Activated T-helper 17 cell treated with anti-CD3 and anti-CD28 coated beads, Interleukin-2, amount 50 U/mL, for 72 hours (primary cell): ENCODE data around the gene CDK17. TPM values are rescaled to one million over a fixed set of nuclear protein-coding genes. Genes with fewer than 3 reads are reported as not detected.
"Not testable (repeated sequence)": the region's sequence is repeated elsewhere in the genome, so short reads cannot be mapped to it uniquely, and the experiment has no call there.

Experiments
- ATAC-seq: fragments of 150-1000 bp; cut with Tn5 transposase; replicated peaks from 2 replicates; pipeline ENCODE4 v1.10.0; 2021; ENCODE audit warnings: mild to moderate bottlenecking, moderate library complexity
- H3K27ac Mint-ChIP-seq: one replicate; pipeline ENCODE4 v1.8.0; 2022; ENCODE audit warnings: mixed read lengths
- H3K27me3 Mint-ChIP-seq: one replicate; pipeline ENCODE4 v1.8.0; 2022; ENCODE audit warnings: mixed read lengths
- H3K36me3 Mint-ChIP-seq: one replicate; pipeline ENCODE4 v1.8.0; 2022; ENCODE audit warnings: low read depth, mild to moderate bottlenecking, mixed read lengths
- H3K4me1 Mint-ChIP-seq: one replicate; pipeline ENCODE4 v1.8.0; 2022; ENCODE audit warnings: mixed read lengths
- H3K4me3 Mint-ChIP-seq: one replicate; pipeline ENCODE4 v1.8.0; 2022; ENCODE audit warnings: mild to moderate bottlenecking, mixed read lengths
- H3K9me3 Mint-ChIP-seq: one replicate; pipeline ENCODE4 v1.8.0; 2022; ENCODE audit warnings: mixed read lengths
- total RNA-seq, 2 donors: library from RNA; stranded (reverse); gene quantifications; one replicate each; pipeline ENCODE4 v1.2.3, GENCODE V29; 2022

CDK17 gene
- total RNA-seq, 2 donors from 2014 or later = 28.5 to 38.1 TPM

DNA sequence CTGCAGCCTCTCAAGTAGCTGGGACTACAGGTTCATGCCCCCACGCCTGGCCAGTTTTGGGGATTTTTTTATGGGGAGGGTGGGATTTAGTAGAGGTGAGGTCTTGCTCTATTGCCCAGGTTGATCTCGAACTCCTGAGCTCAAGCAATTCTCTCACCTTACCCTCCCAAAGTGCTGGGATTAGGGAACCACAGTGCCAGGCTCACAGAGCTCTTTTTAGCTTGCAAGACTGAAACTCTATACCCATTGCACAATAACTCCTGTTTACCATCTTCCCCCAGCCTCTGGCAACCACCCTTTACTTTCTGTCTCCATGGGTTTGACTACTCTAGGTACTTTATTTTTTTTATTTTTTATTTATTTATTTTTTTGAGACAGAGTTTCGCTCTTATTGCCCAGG lies 25.7 kb upstream of the CDK17 start:
- Mint-ChIP-seq H3K9me3 (no peaks in the 10 kb centered on the region), H3K36me3 (no peaks in the 10 kb centered on the region), H3K4me1 (peaks cover 19% of the 10 kb centered on the region), H3K27me3 (no peaks in the 10 kb centered on the region), H3K4me3 (peak overlapping the region; percentile 33), H3K27ac (no peak overlapping the region)
- no peak for ATAC-seq

DNA sequence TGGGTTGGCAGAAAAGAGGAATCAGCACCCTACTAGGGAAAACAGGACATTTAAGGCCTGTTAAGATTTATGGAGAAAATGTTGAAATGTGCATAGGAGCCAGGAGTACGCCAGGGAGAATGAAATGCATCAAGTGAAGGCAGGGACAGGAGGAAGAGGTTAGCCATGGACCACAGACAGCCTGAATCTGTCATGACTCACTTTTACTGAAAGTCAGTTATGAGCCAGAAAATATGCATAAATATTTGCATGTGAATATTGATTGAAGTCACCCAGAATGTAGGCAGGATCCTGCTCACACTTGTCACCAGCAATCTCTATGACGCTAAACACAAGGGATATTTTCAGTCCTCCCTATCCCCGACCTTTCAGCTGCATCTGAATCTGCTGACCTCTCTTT lies 25.1 kb upstream of the CDK17 start:
- peak; percentile 93 for ATAC-seq
- Mint-ChIP-seq H3K4me3 (peak overlapping the region; percentile 33), H3K27me3 (no peaks in the 10 kb centered on the region), H3K9me3 (no peaks in the 10 kb centered on the region), H3K4me1 (peaks cover 19% of the 10 kb centered on the region), H3K27ac (no peak overlapping the region), H3K36me3 (no peaks in the 10 kb centered on the region)

DNA sequence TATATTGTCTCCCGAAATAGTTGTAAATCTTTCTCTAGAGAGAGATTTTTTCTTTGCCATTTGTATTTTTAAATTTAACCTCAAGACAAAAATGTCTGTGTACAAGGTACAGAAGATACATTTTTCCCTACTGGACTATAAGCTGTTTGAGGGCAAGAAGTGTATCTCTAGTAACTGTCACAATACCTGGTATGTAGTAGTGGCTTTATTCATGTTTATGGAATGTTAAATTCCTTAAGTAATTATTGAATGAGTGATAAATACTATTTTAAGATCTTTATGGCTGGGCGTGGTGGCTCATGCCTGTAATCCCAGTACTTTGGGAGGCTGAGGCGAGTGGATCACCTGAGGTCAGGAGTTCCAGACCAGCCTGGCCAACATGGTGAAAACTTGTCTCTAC lies 24.4 kb upstream of the CDK17 start:
- peaks cover 19% of the 10 kb centered on the region for H3K4me1 Mint-ChIP-seq
- no peaks in the 10 kb centered on the region for H3K27me3 Mint-ChIP-seq
- H3K36me3 Mint-ChIP-seq = no peaks in the 10 kb centered on the region
- H3K9me3 Mint-ChIP-seq = no peaks in the 10 kb centered on the region
- ATAC-seq = no peak
- no peak overlapping the region for H3K27ac Mint-ChIP-seq
- no peak overlapping the region for H3K4me3 Mint-ChIP-seq

DNA sequence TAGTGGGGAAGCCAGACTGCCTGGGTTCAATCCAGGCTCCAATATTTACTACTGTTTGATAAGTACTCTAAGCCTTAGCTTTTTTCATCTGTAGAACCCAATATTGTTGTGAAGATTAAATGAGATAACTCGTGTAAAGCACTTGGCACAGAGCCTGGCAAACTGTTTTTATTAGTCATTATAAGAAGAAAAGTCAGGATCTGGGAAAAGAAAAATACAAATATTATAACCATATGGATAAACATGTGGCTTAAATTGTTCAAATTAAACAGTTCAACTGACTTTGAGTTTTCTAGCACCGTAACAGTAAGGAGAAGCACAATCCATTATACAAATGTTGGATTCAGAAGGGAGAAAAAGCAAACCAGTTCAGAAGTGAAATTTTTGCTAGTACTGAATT lies 22.0 kb upstream of the CDK17 start:
- no peaks in the 10 kb centered on the region for H3K36me3 Mint-ChIP-seq
- ATAC-seq = no peak
- no peaks in the 10 kb centered on the region for H3K27me3 Mint-ChIP-seq
- H3K4me3 Mint-ChIP-seq = peak overlapping the region; percentile 78
- H3K9me3 Mint-ChIP-seq = no peaks in the 10 kb centered on the region
- H3K4me1 Mint-ChIP-seq = peaks cover 14% of the 10 kb centered on the region
- H3K27ac Mint-ChIP-seq = no peak overlapping the region

DNA sequence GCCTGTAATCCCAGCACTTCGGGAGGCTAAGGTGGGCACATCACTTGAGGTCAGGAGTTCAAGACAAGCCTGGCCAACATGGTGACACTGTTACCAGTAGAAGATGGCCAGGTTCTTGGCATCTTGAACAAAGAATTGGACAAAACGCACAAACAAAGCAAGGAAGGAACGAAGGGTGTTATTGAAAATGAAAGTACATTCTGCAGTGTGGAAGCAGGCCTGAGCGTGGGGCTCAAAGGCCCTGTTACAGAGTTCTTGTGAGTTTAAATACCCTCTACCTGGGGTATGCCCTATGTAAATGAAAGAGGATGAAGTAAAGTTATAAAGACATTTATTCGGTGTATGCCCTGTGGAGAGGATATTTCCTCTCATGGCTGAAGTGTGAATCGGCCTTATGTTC lies 20.8 kb upstream of the CDK17 start:
- Mint-ChIP-seq H3K9me3 (no peaks in the 10 kb centered on the region), H3K27ac (peak overlapping the region; percentile 65), H3K4me1 (peaks cover 11% of the 10 kb centered on the region), H3K36me3 (no peaks in the 10 kb centered on the region), H3K4me3 (peak overlapping the region; percentile 78), H3K27me3 (no peaks in the 10 kb centered on the region)
- no peak for ATAC-seq

DNA sequence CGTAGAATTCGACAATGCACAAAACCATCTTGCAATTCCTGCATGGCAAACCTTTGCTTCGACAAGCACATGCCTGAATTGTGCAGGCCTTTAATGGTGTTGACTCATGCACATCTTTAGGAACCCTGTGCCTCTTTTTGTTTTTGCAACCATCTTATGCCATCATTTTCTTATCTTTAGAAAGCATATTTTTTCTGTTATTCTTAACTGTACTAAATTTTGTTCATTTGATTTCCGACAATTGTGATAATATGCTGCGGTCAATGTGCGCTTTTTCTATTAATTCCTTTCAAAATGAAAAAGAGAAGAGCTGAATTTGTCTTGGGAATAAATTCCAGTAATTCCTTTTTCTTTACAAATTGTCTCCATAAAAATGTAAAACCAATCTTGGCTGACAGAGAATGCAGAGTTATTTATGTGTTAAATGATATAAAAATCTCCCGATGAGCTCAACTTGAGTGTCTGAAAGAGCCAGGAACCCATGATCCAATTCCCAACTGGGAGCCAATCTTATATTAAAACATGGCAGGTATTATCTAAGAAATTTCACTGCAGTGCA lies 20.1 kb upstream of the CDK17 start:
- Mint-ChIP-seq H3K4me1 (peaks cover 5% of the 10 kb centered on the region), H3K27ac (peak overlapping the region; percentile 65)

DNA sequence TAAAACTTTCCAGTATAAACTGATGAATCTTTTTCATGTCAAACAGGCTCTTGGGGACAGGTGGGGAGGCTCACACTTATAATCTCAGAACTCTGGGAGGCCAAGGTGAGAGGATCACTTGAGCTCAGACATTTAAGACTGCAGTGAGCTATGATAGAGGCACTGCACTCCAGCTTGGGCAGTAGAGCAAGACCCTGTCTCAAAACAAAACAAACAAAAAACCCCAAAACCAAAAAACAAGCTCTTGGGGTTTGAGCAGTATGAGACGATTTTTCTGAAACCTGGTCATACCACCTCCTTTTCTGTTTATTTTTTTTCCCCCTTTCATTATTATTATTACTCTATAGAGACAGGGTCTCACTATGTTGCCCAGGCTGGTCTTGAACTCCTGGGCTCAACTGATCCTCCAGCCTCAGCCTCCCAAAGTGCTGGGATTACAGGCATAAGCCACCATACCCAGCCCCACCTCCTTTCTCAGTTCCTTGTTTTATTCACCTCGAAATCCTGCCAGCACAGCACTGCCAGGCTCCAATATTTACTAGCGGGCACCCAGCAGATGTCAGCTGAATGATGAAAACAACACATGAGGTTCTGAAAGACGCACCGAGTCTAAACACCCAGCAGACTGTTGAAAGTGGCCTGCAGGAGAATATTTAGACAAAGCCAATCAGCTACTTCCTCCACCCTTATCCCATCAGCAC lies 19.5 kb upstream of the CDK17 start:
- H3K9me3 Mint-ChIP-seq = no peaks in the 10 kb centered on the region
- no peaks in the 10 kb centered on the region for H3K27me3 Mint-ChIP-seq
- peak; percentile 45 for ATAC-seq
- H3K4me3 Mint-ChIP-seq = no peak overlapping the region
- no peak overlapping the region for H3K27ac Mint-ChIP-seq
- no peaks in the 10 kb centered on the region for H3K36me3 Mint-ChIP-seq
- no peaks in the 10 kb centered on the region for H3K4me1 Mint-ChIP-seq

More for the DNA sequence above, 20.1 kb upstream of the CDK17 start:
- Mint-ChIP-seq H3K36me3 (no peaks in the 10 kb centered on the region), H3K9me3 (no peaks in the 10 kb centered on the region), H3K4me3 (peak overlapping the region; percentile 78), H3K27me3 (no peaks in the 10 kb centered on the region)
- no peak for ATAC-seq

DNA sequence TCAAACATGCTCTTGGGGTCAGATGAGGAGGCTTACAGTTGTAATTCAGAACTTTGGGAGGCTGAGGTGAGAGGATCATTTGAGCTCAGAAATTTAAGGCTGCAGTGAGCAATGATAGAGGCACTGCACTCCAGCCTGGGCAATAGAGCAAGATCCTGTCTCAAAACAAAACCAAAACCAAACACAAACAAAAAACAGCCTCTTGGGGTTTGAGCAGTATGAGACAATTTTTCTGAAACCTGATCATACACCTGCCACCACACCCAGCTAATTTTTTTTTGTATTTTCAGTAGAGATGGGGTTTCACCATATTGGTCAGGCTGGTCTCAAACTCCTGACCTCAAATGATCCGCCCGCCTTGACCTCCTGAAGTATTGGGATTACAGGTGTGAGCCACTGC lies 17.4 kb upstream of the CDK17 start:
- not testable (repeated sequence) for H3K36me3 Mint-ChIP-seq

DNA sequence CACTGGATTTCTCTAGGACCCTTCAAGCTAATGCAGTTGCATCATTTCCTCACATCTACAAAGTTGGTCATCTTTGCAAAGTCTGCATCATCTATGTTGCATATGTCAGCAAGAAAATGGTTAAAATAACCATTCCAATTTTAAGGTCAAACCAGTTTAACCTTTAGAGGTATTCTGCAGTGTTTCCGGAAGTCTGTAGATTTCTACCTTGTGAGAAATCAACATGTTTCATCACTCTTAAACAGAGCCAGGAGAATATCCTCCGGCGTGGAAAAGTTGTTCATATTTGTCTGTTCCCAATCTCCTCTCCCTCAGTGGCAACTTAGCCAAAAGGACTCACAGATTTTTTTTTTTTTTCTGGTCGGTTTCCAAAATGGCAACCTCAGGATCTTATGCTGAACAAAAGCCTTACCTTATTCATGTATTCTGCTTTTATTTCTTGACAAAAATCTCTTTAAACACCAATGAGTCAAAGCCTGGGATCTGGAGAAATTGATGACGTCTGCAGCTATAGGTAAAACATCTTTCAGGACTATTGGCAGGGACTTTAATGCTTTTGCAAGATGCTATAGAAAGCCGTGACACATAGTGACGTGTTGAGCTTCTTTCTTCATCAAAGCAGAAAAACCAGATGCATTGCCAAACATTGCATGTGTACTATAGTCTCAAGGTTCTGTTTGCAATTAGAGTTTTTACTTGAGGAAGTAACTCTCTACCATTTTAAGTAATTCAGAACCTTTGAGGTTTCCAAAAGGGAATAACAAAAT lies 16.0 kb upstream of the CDK17 start:
- Mint-ChIP-seq H3K9me3 (no peaks in the 10 kb centered on the region), H3K4me1 (no peaks in the 10 kb centered on the region), H3K27ac (no peak overlapping the region), H3K27me3 (no peaks in the 10 kb centered on the region), H3K36me3 (no peaks in the 10 kb centered on the region), H3K4me3 (no peak overlapping the region)
- no peak for ATAC-seq

More for the DNA sequence above, 17.4 kb upstream of the CDK17 start:
- not testable (repeated sequence) for H3K4me3 Mint-ChIP-seq, H3K27ac Mint-ChIP-seq, H3K27me3 Mint-ChIP-seq, H3K9me3 Mint-ChIP-seq, H3K4me1 Mint-ChIP-seq
- peak; percentile 89 for ATAC-seq

DNA sequence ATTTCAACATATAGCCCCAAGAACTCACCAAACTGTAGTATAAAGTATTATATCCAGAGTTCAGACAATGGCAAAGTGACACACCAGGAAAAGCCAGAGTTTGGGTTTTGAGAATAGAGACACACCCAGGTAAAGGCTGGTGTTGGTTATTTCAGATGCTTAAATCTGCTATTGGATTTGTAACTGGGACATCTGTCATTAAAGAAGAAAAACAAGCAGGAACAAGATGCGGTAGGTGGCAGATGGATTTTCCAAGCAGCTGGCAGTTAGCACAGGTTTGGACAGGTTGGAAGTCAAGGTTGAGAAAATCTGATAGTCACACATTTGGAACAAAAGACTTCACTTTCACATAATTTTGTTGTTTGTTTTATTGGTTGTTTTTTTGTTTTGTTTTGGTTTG lies 14.4 kb upstream of the CDK17 start:
- Mint-ChIP-seq H3K4me3 (no peak overlapping the region), H3K9me3 (no peaks in the 10 kb centered on the region), H3K27me3 (no peaks in the 10 kb centered on the region), H3K36me3 (no peaks in the 10 kb centered on the region), H3K4me1 (no peaks in the 10 kb centered on the region), H3K27ac (no peak overlapping the region)
- no peak for ATAC-seq

DNA sequence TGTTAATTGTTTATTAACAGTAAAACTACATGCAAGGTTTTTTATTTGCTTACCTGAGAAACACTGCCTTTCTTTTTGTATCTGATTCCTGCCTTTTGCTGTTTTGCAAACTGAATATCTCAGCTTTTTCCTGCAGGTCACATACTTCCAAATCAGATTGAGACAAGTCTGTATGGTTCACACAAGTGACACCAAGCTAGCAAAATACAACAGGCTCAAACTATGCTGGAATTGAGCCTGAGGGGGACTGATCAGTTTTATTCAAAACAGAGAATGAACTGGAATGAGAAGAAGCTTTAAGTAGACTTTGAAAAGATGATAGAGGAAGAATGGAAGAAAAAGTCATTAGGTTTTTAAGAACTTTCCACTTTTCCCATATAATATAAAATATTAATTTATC lies 12.2 kb upstream of the CDK17 start:
- no peak overlapping the region for H3K4me3 Mint-ChIP-seq
- no peak overlapping the region for H3K27ac Mint-ChIP-seq
- ATAC-seq = no peak
- H3K9me3 Mint-ChIP-seq = no peaks in the 10 kb centered on the region
- H3K4me1 Mint-ChIP-seq = no peaks in the 10 kb centered on the region
- H3K27me3 Mint-ChIP-seq = no peaks in the 10 kb centered on the region
- H3K36me3 Mint-ChIP-seq = no peaks in the 10 kb centered on the region

DNA sequence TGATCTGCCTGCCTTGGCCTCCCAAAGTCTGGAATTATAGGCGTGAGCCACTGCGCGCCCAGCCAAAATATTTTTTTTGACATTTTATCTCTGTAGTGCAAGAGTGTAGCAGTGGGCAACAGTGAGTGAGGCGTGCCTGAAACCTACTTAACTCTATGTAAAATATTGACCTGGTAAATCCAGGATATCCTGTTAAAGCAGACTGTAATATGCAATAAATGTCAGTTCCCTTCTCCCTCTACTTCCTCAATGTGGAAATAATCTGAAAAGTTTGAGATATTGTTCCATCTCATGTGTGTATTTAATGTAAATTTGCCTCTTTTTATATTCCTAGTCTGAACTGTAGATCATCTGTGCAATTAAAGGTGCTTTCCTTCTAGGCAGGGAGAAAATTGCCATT lies 9.5 kb upstream of the CDK17 start:
- no peak overlapping the region for H3K27ac Mint-ChIP-seq
- ATAC-seq = no peak
- no peaks in the 10 kb centered on the region for H3K9me3 Mint-ChIP-seq
- H3K36me3 Mint-ChIP-seq = no peaks in the 10 kb centered on the region
- no peaks in the 10 kb centered on the region for H3K27me3 Mint-ChIP-seq
- no peaks in the 10 kb centered on the region for H3K4me1 Mint-ChIP-seq
- H3K4me3 Mint-ChIP-seq = no peak overlapping the region

DNA sequence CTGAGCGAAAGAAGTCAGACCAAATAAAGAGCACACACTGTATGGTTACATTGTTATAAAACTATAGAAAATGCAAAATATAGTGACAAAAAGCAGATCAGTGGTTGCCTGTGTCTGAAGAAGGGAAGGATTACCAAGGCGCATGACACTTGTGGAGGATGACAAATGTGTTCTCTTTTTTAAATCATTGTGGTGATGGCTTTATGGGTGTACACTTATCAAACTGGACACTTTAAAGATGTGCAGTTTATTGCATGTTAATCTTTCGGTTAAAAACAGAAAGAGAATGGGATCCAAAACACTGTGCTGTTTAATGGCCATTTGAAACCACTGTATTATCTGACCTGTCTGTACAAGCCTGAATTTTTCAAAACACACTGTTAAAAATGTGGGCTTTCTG lies 8.8 kb upstream of the CDK17 start:
- no peak overlapping the region for H3K4me3 Mint-ChIP-seq
- no peaks in the 10 kb centered on the region for H3K4me1 Mint-ChIP-seq
- H3K9me3 Mint-ChIP-seq = no peaks in the 10 kb centered on the region
- ATAC-seq = no peak
- no peaks in the 10 kb centered on the region for H3K36me3 Mint-ChIP-seq
- no peaks in the 10 kb centered on the region for H3K27me3 Mint-ChIP-seq
- H3K27ac Mint-ChIP-seq = no peak overlapping the region

DNA sequence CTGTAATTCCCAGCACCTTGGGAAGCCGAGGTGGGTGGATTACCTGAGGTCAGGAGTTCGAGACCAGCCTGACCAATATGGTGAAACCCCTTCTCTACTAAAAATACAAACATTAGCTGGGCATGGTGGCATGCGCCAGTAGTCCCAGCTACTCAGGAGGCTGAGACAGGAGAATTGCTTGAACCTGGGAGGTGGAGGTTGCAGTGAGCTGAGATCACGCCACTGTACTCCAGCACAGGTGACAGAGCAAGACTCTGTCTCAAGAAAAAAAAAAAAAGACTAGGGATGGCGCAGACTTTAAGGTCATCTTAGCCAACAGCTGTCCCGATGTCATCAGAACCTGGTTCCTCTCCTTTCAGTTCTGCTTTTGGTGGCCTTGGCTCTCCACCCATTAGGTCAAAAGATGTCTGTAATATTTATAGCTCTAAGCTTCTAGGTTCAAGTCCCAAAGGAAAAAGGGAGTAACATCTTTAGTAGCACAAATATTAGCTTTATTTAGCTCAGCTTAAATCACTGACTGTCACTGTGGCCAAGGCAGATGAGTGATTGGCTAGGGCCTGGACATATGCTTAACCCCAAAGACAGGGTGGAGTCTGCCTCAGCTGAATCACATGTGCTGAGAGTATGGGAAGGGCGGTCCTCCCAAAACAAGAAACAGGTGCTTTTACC lies 7.3 kb upstream of the CDK17 start:
- not testable (repeated sequence) for H3K4me1 Mint-ChIP-seq, H3K27me3 Mint-ChIP-seq, ATAC-seq, H3K9me3 Mint-ChIP-seq, H3K27ac Mint-ChIP-seq, H3K36me3 Mint-ChIP-seq, H3K4me3 Mint-ChIP-seq

DNA sequence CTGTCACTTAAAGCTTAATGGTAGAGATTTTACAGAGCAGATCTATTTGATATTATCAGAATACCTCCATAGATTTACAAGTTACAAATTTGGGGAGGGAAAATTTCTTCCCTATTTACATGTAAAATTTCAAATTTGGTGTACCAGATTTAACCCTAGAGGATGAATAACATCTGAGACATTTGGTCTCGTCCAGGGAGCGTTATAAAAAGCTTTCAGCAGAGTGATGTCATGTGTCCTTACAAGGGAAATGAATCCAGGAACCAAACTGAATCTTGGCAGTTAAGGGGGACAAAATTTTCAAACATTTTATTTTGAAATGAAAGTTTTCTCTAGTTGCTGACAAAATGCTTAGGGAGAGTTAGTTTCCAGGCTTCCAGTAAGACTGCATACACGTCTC lies 4.5 kb upstream of the CDK17 start:
- H3K9me3 Mint-ChIP-seq = no peaks in the 10 kb centered on the region
- H3K27me3 Mint-ChIP-seq = no peaks in the 10 kb centered on the region
- no peak for ATAC-seq
- no peaks in the 10 kb centered on the region for H3K36me3 Mint-ChIP-seq
- H3K4me1 Mint-ChIP-seq = peaks cover 9% of the 10 kb centered on the region
- H3K27ac Mint-ChIP-seq = no peak overlapping the region
- H3K4me3 Mint-ChIP-seq = no peak overlapping the region
